IMR-90 (cell line): Measurements from ENCODE around the gene SPATA32. TPM values are rescaled to one million over a fixed set of nuclear protein-coding genes. Genes with fewer than 3 reads are reported as not detected.

Experiments
- ATAC-seq: fragments of 200-7000 bp; cut with Tn5 transposase; 2 replicates; pipeline ENCODE4 v1.9.1; 2020; ENCODE audit warnings: low read depth, mild to moderate bottlenecking, moderate library complexity
- BruUV-seq: library from RNA; stranded (reverse); fragments of 400-500 nt; replicated peaks from 2 replicates; lab custom pipeline; 2021; lab: Mats Ljungman, UMichigan
- CTCF ChIA-PET: fragments of 300-600 bp; formaldehyde crosslinking; extraction: SDS; loops from one replicate; lab custom pipeline; 2021; ENCODE audit warnings: antibody characterized with exemption; lab: Yijun Ruan, JAX
- POLR2A ChIA-PET: fragments of 300-600 bp; sonication (Branson Sonifier 250); formaldehyde crosslinking; loops from one replicate; lab custom pipeline; 2022; ENCODE audit warnings: antibody characterized with exemption; ENCODE audit not compliant: unreplicated experiment; lab: Charles Lee
- DNase-seq: peaks from one replicate; pipeline ENCODE4 v3.0.0; 2013
- H2AFZ ChIP-seq: replicated peaks from 2 replicates; pipeline ENCODE3; 2013; ENCODE audit warnings: low read length, mild to moderate bottlenecking; ENCODE audit not compliant: poor library complexity
- H2AK5ac ChIP-seq: 2 replicates; pipeline ENCODE4 v1.6.1; 2013; ENCODE audit warnings: low read depth, low read length, inconsistent platforms
- H2AK9ac ChIP-seq: replicated peaks from 2 replicates; pipeline ENCODE3; 2013; ENCODE audit warnings: mild to moderate bottlenecking, low read depth, low read length, moderate library complexity; ENCODE audit not compliant: poor library complexity
- H2BK120ac ChIP-seq: 2 replicates; pipeline ENCODE4 v1.6.1; 2013; ENCODE audit warnings: low read depth, low read length, inconsistent platforms
- H2BK15ac ChIP-seq: 3 replicates; pipeline ENCODE4 v1.6.1; 2013; ENCODE audit warnings: low read depth, low read length, inconsistent platforms
- H2BK20ac ChIP-seq: 2 replicates; pipeline ENCODE4 v1.6.1; 2013; ENCODE audit warnings: low read depth, mild to moderate bottlenecking, inconsistent platforms, low read length, moderate library complexity
- H2BK5ac ChIP-seq: 2 replicates; pipeline ENCODE4 v1.6.1; 2013; ENCODE audit warnings: mild to moderate bottlenecking, low read depth, low read length, inconsistent platforms; ENCODE audit not compliant: poor library complexity, severe bottlenecking
- H3K14ac ChIP-seq: replicated peaks from 2 replicates; pipeline ENCODE4 v1.6.1; 2013; ENCODE audit warnings: low read depth, low read length, inconsistent platforms
- H3K18ac ChIP-seq: 2 replicates; pipeline ENCODE4 v1.6.1; 2013; ENCODE audit warnings: low read depth, low read length, control low read depth
- H3K23ac ChIP-seq: 2 replicates; pipeline ENCODE4 v1.6.1; 2013; ENCODE audit warnings: low read depth, low read length, inconsistent platforms
- H3K27ac ChIP-seq: 2 replicates; pipeline ENCODE4 v1.5.1; 2013; ENCODE audit warnings: mild to moderate bottlenecking, control low read depth, low read length; ENCODE audit not compliant: insufficient read depth
- H3K27me3 ChIP-seq: 2 replicates; pipeline ENCODE4 v1.6.1; 2013; ENCODE audit warnings: low read length; ENCODE audit not compliant: control insufficient read depth, insufficient read depth
- H3K36me3 ChIP-seq: 2 replicates; pipeline ENCODE4 v1.6.1; 2013; ENCODE audit warnings: low read length, mixed read lengths; ENCODE audit not compliant: control insufficient read depth, insufficient read depth
- H3K4ac ChIP-seq: 2 replicates; pipeline ENCODE4 v1.6.1; 2013; ENCODE audit warnings: low read depth, low read length, inconsistent platforms
- H3K4me1 ChIP-seq: 2 replicates; pipeline ENCODE4 v1.6.1; 2013; ENCODE audit warnings: low read length, mixed read lengths; ENCODE audit not compliant: control insufficient read depth, insufficient read depth
- H3K4me2 ChIP-seq: 2 replicates; pipeline ENCODE4 v1.6.1; 2013; ENCODE audit warnings: low read depth, mild to moderate bottlenecking, control low read depth, low read length, moderate library complexity
- H3K4me3 ChIP-seq: 2 replicates; pipeline ENCODE4 v1.5.1; 2013; ENCODE audit warnings: low read depth, mild to moderate bottlenecking, control low read depth, low read length, moderate library complexity; ENCODE audit not compliant: insufficient read depth
- H3K56ac ChIP-seq: 2 replicates; pipeline ENCODE4 v1.6.1; 2013; ENCODE audit warnings: low read length, inconsistent platforms; ENCODE audit not compliant: insufficient read depth; ENCODE audit errors: extremely low read depth
- H3K79me1 ChIP-seq, 2 experiments: 2 replicates each; pipeline ENCODE4 v1.6.1; 2013; ENCODE audit warnings: low read length in 2 of 2, inconsistent platforms in 1 of 2, low read depth in 1 of 2
- H3K9ac ChIP-seq: 2 replicates; pipeline ENCODE4 v1.6.1; 2013; ENCODE audit warnings: low read depth, low read length, control low read depth
- H3K9me1 ChIP-seq: 2 replicates; pipeline ENCODE4 v1.6.1; 2013; ENCODE audit warnings: low read length, inconsistent platforms; ENCODE audit not compliant: insufficient read depth
- H3K9me3 ChIP-seq: 2 replicates; pipeline ENCODE4 v1.6.1; 2013; ENCODE audit warnings: low read length; ENCODE audit not compliant: control insufficient read depth, insufficient read depth
- H4K20me1 ChIP-seq: 2 replicates; pipeline ENCODE4 v1.6.1; 2013; ENCODE audit warnings: low read length, inconsistent platforms; ENCODE audit not compliant: insufficient read depth
- H4K5ac ChIP-seq: 2 replicates; pipeline ENCODE4 v1.6.1; 2013; ENCODE audit warnings: mild to moderate bottlenecking, low read depth, low read length, control low read depth
- H4K8ac ChIP-seq, 2 experiments: 2 replicates each; pipeline ENCODE4 v1.6.1; 2013; ENCODE audit warnings: low read depth in 2 of 2, low read length in 2 of 2, control low read depth in 1 of 2, inconsistent platforms in 1 of 2
- H4K91ac ChIP-seq: 2 replicates; pipeline ENCODE4 v1.6.1; 2013; ENCODE audit warnings: low read depth, low read length, inconsistent platforms; ENCODE audit not compliant: insufficient read depth
- BHLHE40 ChIP-seq: fragments of 150-350 bp; IDR thresholded peaks from 2 replicates; pipeline ENCODE4 v1.6.1; 2016; ENCODE audit warnings: mild to moderate bottlenecking, low read depth, low read length
- CHD1 ChIP-seq: IDR thresholded peaks from 2 replicates; pipeline ENCODE4 v1.6.1; 2012; ENCODE audit warnings: low read depth, low read length, improper control_type of control experiment
- MAFK ChIP-seq: IDR thresholded peaks from 2 replicates; pipeline ENCODE4 v1.6.1; 2012; ENCODE audit warnings: low read depth, low read length, improper control_type of control experiment
- MAZ ChIP-seq: IDR thresholded peaks from 2 replicates; pipeline ENCODE4 v1.6.1; 2012; ENCODE audit warnings: low read depth, mild to moderate bottlenecking, low read length, improper control_type of control experiment, moderate library complexity, borderline replicate concordance
- MXI1 ChIP-seq: IDR thresholded peaks from 2 replicates; pipeline ENCODE4 v1.6.1; 2012; ENCODE audit warnings: low read depth, mild to moderate bottlenecking, low read length, moderate library complexity, borderline replicate concordance
- NFE2L2 ChIP-seq: fragments of 150-350 bp; IDR thresholded peaks from 2 replicates; pipeline ENCODE4 v1.6.1; 2016; ENCODE audit warnings: low read depth, mild to moderate bottlenecking, low read length
- POLR2A ChIP-seq: IDR thresholded peaks from 2 replicates; pipeline ENCODE4 v1.6.1; 2012; ENCODE audit warnings: mild to moderate bottlenecking, low read depth, low read length
- RAD21 ChIP-seq: IDR thresholded peaks from 2 replicates; pipeline ENCODE4 v1.6.1; 2012; ENCODE audit warnings: low read length, improper control_type of control experiment
- WGBS, 2 experiments: methylation state at CpG; one replicate each; pipeline versions ENCODE4 v1.1.5 to v1.1.7; 2013; ENCODE audit warnings: missing lambda C conversion rate in 2 of 2; ENCODE audit not compliant: insufficient read length in 1 of 2; ENCODE audit errors: extremely low coverage in 2 of 2; 5-methylcytosine and 5-hydroxymethylcytosine counted together
- dilution Hi-C: fragments of 300-500 bp; cut with HindIII; formaldehyde crosslinking; loops from one replicate; pipeline ENCODE4 v1.14.3; 2018; ENCODE audit warnings: low sequenced_read_pairs; ENCODE audit not compliant: unreplicated experiment
- in situ Hi-C: fragments of 300-500 bp; cut with MboI; formaldehyde crosslinking; loops from 3 replicates; pipeline ENCODE4 v1.14.3; 2019; ENCODE audit warnings: low sequenced_read_pairs, inconsistent platforms, mixed read lengths
- intact Hi-C: fragments of 100-400 bp; cut with micrococcal nuclease; formaldehyde crosslinking; loops from 2 replicates; pipeline ENCODE4 v1.10.0; 2022
- polyA plus RNA-seq, 3 experiments: library from polyadenylated mRNA; depleted of rRNA; stranded (reverse); fragments of >200 nt; gene quantifications; 2 replicates each; pipeline ENCODE4 v1.2.3, GENCODE V29; 2012; ENCODE audit warnings: low replicate concordance in 1 of 3
- total RNA-seq: library from RNA; depleted of rRNA; stranded (reverse); fragments of >200 nt; gene quantifications from 2 replicates; pipeline ENCODE4 v1.2.3, GENCODE V29; 2012
- TF ChIP-seq, protein P1 (sequence below): conservative IDR thresholded peaks from 2 replicates; pipeline ENCODE4 v1.5.1; 2012; ENCODE audit warnings: mild to moderate bottlenecking, low read depth, low read length, improper control_type of control experiment
- TF ChIP-seq, protein P2 (sequence below): fragments of 150-350 bp; IDR thresholded peaks from 2 replicates; pipeline ENCODE4 v1.6.1; 2017; ENCODE audit warnings: mild to moderate bottlenecking, antibody characterized with exemption, low read length, low read depth

The SPATA32 gene
- total and polyA plus RNA-seq, 2 of the 4 experiments (the other 2 are of a cell fraction) = 0.18 TPM; not detected in 1

DNA sequence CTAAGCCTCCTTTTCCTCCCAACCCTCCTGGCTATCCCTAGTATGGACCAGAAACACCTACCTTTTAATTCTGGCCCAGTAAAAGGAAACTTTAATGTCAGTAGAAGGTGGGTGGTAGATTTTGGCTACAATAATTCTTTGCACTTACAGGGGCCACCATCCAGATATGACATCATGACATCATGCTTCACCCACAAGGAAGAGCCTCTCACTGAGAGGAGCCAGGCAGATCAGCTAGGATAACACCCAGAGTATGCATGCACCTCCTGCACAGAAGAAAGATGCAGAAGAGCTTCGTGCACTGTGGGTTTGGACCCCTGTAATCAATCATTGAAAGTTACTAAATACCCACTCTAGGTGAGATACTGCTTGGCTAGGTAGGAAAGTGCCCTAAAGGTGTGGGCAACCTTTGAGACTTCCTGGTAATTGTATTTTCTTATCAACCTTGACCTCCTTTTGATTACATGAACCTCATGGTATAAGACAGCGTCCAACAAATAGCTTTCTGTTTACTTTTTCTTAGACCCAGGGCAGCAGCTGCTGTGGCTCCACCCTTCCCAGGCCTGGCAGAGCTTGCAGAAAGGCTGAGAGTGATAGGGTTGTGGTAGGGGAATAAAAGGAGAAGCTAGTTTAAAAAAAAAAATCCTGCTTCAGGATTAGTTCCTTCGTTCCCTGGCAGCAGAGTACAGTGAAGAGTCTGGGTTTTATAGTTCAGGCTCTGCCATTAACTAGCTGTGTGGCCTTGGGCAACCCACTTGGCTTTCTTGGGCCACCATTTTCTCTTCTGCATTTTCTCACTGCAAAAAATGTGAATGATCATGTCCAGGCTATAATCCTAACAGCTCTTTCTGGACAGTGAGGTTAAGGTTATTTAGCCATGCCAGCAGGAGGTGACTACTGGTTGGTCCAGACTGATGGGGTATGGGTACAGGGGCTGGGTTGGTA, 48.8 kb upstream of the SPATA32 start:
- Histone ChIP-seq H2BK15ac (no peak overlapping the region), H3K4me3 (no peak overlapping the region), H2BK20ac (no peak overlapping the region), H3K9ac (no peak overlapping the region), H4K5ac (0 out of 2 replicates have a peak overlapping the region, but pooled peaks have one; percentile 24), H2AFZ (no peak overlapping the region), H2AK9ac (no peak overlapping the region), H3K9me1 (peaks cover 50% of the 10 kb centered on the region), H4K91ac (no peak overlapping the region), H3K18ac (peak overlapping the region; percentile 17), H3K4me2 (no peak overlapping the region; the same call in 1 of the 2 replicates), H3K4ac (0 out of 2 replicates have a peak overlapping the region, but pooled peaks have one; percentile 1), H3K27me3 (no peaks in the 10 kb centered on the region), H4K20me1 (peaks cover 88% of the 10 kb centered on the region), H2BK5ac (no peak overlapping the region), H3K14ac (no peak overlapping the region), H4K8ac (no peak overlapping the region), H3K79me1 (peaks cover 43 to 93% of the 10 kb centered on the region in 2 experiments), H3K4me1 (peaks cover 55% of the 10 kb centered on the region), H3K36me3 (peaks cover 8% of the 10 kb centered on the region), H3K9me3 (no peaks in the 10 kb centered on the region), H2BK120ac (no peak overlapping the region), H3K23ac (peak overlapping the region; percentile 27; the same call in 1 of the 2 replicates), H3K27ac (peak overlapping the region; percentile 15; the same call in 1 of the 2 replicates), H2AK5ac (0 out of 2 replicates have a peak overlapping the region, but pooled peaks have one; percentile 14), H3K56ac (no peak overlapping the region)
- in situ Hi-C loops = loop anchor here (5.0 kb wide), 1 partner anchor 62 kb away; no protein-coding TSS in a partner anchor
- POLR2A ChIA-PET = interaction anchor here (0.7 kb wide), 1 partner anchor 78 kb away, joined by 7 read pairs; no protein-coding TSS in a partner anchor
- CTCF ChIA-PET = interaction anchor here (0.8 to 1.1 kb wide), 3 partner anchors 33 to 74 kb away, joined by 4 to 7 read pairs (median 5); no protein-coding TSS in a partner anchor
- ATAC-seq (peak; percentile 52), DNase-seq (no peak)
- dilution Hi-C loops = no loop called here
- whole genome bisulfite sequencing, 2 experiments = 40% methylated on average over 1 of the region's 3 CpGs; no CpG with 5 or more reads in 1 of the 2 experiments
- TF ChIP-seq POLR2A = no peak
- TF ChIP-seq, protein P1, sequence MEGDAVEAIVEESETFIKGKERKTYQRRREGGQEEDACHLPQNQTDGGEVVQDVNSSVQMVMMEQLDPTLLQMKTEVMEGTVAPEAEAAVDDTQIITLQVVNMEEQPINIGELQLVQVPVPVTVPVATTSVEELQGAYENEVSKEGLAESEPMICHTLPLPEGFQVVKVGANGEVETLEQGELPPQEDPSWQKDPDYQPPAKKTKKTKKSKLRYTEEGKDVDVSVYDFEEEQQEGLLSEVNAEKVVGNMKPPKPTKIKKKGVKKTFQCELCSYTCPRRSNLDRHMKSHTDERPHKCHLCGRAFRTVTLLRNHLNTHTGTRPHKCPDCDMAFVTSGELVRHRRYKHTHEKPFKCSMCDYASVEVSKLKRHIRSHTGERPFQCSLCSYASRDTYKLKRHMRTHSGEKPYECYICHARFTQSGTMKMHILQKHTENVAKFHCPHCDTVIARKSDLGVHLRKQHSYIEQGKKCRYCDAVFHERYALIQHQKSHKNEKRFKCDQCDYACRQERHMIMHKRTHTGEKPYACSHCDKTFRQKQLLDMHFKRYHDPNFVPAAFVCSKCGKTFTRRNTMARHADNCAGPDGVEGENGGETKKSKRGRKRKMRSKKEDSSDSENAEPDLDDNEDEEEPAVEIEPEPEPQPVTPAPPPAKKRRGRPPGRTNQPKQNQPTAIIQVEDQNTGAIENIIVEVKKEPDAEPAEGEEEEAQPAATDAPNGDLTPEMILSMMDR = no peak
- no peak for TF ChIP-seq MAFK
- TF ChIP-seq BHLHE40 = no peak
- TF ChIP-seq CHD1 = no peak
- TF ChIP-seq NFE2L2 = no peak
- no peak for TF ChIP-seq MAZ
- TF ChIP-seq, protein P2, sequence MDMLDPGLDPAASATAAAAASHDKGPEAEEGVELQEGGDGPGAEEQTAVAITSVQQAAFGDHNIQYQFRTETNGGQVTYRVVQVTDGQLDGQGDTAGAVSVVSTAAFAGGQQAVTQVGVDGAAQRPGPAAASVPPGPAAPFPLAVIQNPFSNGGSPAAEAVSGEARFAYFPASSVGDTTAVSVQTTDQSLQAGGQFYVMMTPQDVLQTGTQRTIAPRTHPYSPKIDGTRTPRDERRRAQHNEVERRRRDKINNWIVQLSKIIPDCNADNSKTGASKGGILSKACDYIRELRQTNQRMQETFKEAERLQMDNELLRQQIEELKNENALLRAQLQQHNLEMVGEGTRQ = no peak
- no peak for TF ChIP-seq MXI1
- TF ChIP-seq RAD21 = no peak
- no TSS peak for BruUV-seq
- intact Hi-C loops = no loop called here
